ENCODE measurements around the gene HBA1.
"Not testable (repeated sequence)": the region's sequence is repeated elsewhere in the genome, so short reads cannot be mapped to it uniquely, and the experiment has no call there.

HBA1 gene

GRCh38 chr16:176477-177382, at the start of gene HBA1:
Gene HBA1 (plus strand): TSS chr16:176680. CDS start chr16:176717, 37 bp downstream.
- DNase-seq (ENCODE audit: low spot score), result not testable (repeated sequence)

GRCh38 chr16:129075-129474, 47.4 kb upstream of the HBA1 start:
- DNase-seq (ENCODE audit: low spot score), result no peak

- no peak for DNase-seq (ENCODE audit: low spot score)
These were observed 45.8 kb upstream of the HBA1 start for GRCh38 chr16:130533-131173.

GRCh38 chr16:132120-132519, 44.4 kb upstream of the HBA1 start:
- no peak for DNase-seq (ENCODE audit: low spot score)

- DNase-seq (ENCODE audit: low spot score), result no peak
These were observed 42.8 kb upstream of the HBA1 start for GRCh38 chr16:133716-134115.

GRCh38 chr16:138049-138417, 38.4 kb upstream of the HBA1 start:
- DNase-seq (ENCODE audit: low spot score), result no peak

GRCh38 chr16:140175-140857, 36.2 kb upstream of the HBA1 start:
- DNase-seq (ENCODE audit: low spot score), result no peak

- DNase-seq (ENCODE audit: low spot score), result peak; percentile 58
These were observed 34.0 kb upstream of the HBA1 start for GRCh38 chr16:142405-142967.

GRCh38 chr16:143047-143446, 33.4 kb upstream of the HBA1 start:
- no peak for DNase-seq (ENCODE audit: low spot score)

- no peak for DNase-seq (ENCODE audit: low spot score)
These were observed 33.0 kb upstream of the HBA1 start for GRCh38 chr16:143456-143855.

- DNase-seq (ENCODE audit: low spot score), result no peak
These were observed 31.7 kb upstream of the HBA1 start for GRCh38 chr16:144797-145252.

GRCh38 chr16:146646-147045, 29.8 kb upstream of the HBA1 start:
- no peak for DNase-seq (ENCODE audit: low spot score)

GRCh38 chr16:149024-149660, 27.3 kb upstream of the HBA1 start:
- DNase-seq (ENCODE audit: low spot score), result no peak

GRCh38 chr16:152141-153128, 24.0 kb upstream of the HBA1 start, which contains the start of gene HBZ:
Gene HBZ (plus strand): TSS chr16:152644. CDS start chr16:152910, 266 bp downstream.
- no peak for DNase-seq (ENCODE audit: low spot score)

- not testable (repeated sequence) for DNase-seq (ENCODE audit: low spot score)
These were observed 23.4 kb upstream of the HBA1 start for GRCh38 chr16:153129-153521.

GRCh38 chr16:153550-154216, 22.8 kb upstream of the HBA1 start:
- not testable (repeated sequence) for DNase-seq (ENCODE audit: low spot score)

GRCh38 chr16:154217-155030, 22.1 kb upstream of the HBA1 start:
- no peak for DNase-seq (ENCODE audit: low spot score)

GRCh38 chr16:155031-155398, 21.5 kb upstream of the HBA1 start:
- DNase-seq (ENCODE audit: low spot score), result no peak

Measured in pons (tissue), 1 donor.